HepG2 (cell line): ENCODE measurements around the gene MAP2K3. TPM values are rescaled to one million over a fixed set of nuclear protein-coding genes. Genes with fewer than 3 reads are reported as not detected.

Experiments
- ADNP ChIP-seq: sonication (generic); formaldehyde crosslinking; IDR thresholded peaks from 2 replicates; pipeline ENCODE4 v1.4.0; 2020; ENCODE audit warnings: missing genetic modification reagents
- BHLHE40 ChIP-seq: IDR thresholded peaks from 2 replicates; pipeline ENCODE4 v1.6.1; 2011; ENCODE audit warnings: low read length, improper control_type of control experiment
- GATAD1 ChIP-seq: IDR thresholded peaks from 2 replicates; pipeline ENCODE4 v1.6.1; 2016; ENCODE audit warnings: missing genetic modification reagents, missing compliant biosample characterization
- HMGA1 ChIP-seq: sonication (generic); formaldehyde crosslinking; conservative IDR thresholded peaks from 2 replicates; pipeline ENCODE4 v1.4.0; 2020; ENCODE audit warnings: missing genetic modification reagents
- HNRNPLL ChIP-seq: fragments of 200-400 bp; formaldehyde crosslinking; IDR thresholded peaks from 2 replicates; pipeline ENCODE4 v1.6.1; 2017; ENCODE audit warnings: mild to moderate bottlenecking, low read depth, low read length; ENCODE audit not compliant: poor library complexity, severe bottlenecking
- KAT7 ChIP-seq: IDR thresholded peaks from 2 replicates; pipeline ENCODE4 v1.6.1; 2018; ENCODE audit warnings: borderline replicate concordance, missing compliant biosample characterization
- NONO ChIP-seq, 2 experiments: fragments of 450-650 bp in 1 of 2; sonication (generic) in 1 of 2; formaldehyde crosslinking in 1 of 2; IDR thresholded peaks in 1 of 2; conservative IDR thresholded peaks in 1 of 2; 2 replicates each; pipeline versions ENCODE4 v1.6.1 to v1.8.0; 2017 to 2022; ENCODE audit warnings: mild to moderate bottlenecking in 1 of 2, missing genetic modification reagents in 1 of 2, moderate library complexity in 1 of 2
- SOX5 ChIP-seq: IDR thresholded peaks from 2 replicates; pipeline ENCODE4 v1.6.1; 2016; ENCODE audit warnings: borderline replicate concordance
- ZNF24 ChIP-seq: fragments of 450-650 bp; IDR thresholded peaks from 2 replicates; pipeline ENCODE4 v1.6.1; 2017; ENCODE audit warnings: antibody characterized with exemption, mild to moderate bottlenecking
- ZNF256 ChIP-seq: sonication (generic); formaldehyde crosslinking; conservative IDR thresholded peaks from 2 replicates; pipeline ENCODE4 v1.4.0; 2020; ENCODE audit warnings: missing genetic modification reagents
- ZNF44 ChIP-seq: sonication (generic); formaldehyde crosslinking; IDR thresholded peaks from 2 replicates; pipeline ENCODE4 v1.5.1; 2020; ENCODE audit warnings: mild to moderate bottlenecking, missing genetic modification reagents
- ZNF766 ChIP-seq: sonication (generic); formaldehyde crosslinking; IDR thresholded peaks from 2 replicates; pipeline ENCODE4 v1.5.0; 2020; ENCODE audit warnings: missing genetic modification reagents, borderline replicate concordance
- ZNF777 ChIP-seq: sonication (generic); formaldehyde crosslinking; IDR thresholded peaks from 2 replicates; pipeline ENCODE4 v1.4.0; 2020; ENCODE audit warnings: missing genetic modification reagents
- ZSCAN25 ChIP-seq: sonication (generic); formaldehyde crosslinking; IDR thresholded peaks from 2 replicates; pipeline ENCODE4 v1.8.0; 2022; ENCODE audit warnings: mild to moderate bottlenecking, missing genetic modification reagents
- ZSCAN31 ChIP-seq: sonication (generic); formaldehyde crosslinking; IDR thresholded peaks from 2 replicates; pipeline ENCODE4 v1.5.0; 2020; ENCODE audit warnings: low read depth, mild to moderate bottlenecking, missing genetic modification reagents
- polyA plus RNA-seq, 8 experiments: library from polyadenylated mRNA; depleted of rRNA in 3 of 8; stranded (reverse) in 7 of 8; unstranded in 1 of 8; fragments of >200 nt; fragmentation: Illumina TruSeq in 4 of 8; extraction: Trizol in 4 of 8; gene quantifications; 2 replicates each; pipeline versions ENCODE4 v1.2.1 to v1.2.3, GENCODE V29; 2011 to 2016; ENCODE audit warnings: low read depth in 4 of 8, missing spikeins in 1 of 8, mixed read lengths in 1 of 8; ENCODE audit not compliant: insufficient read depth in 1 of 8
- total RNA-seq, 5 experiments: library from RNA; depleted of rRNA; stranded (reverse); fragments of >200 nt; fragmentation: Illumina TruSeq; extraction: Trizol; gene quantifications; 2 replicates each; pipeline ENCODE4 v1.2.3, GENCODE V29; 2016; ENCODE audit warnings: low read depth in 1 of 5
- TF ChIP-seq, protein P1 (sequence below): sonication (generic); formaldehyde crosslinking; IDR thresholded peaks from 2 replicates; pipeline ENCODE4 v1.4.0; 2020; ENCODE audit warnings: mild to moderate bottlenecking, low read depth, missing genetic modification reagents
- TF ChIP-seq, protein P2 (sequence below): sonication (generic); formaldehyde crosslinking; IDR thresholded peaks from 2 replicates; pipeline ENCODE4 v1.8.1; 2023; ENCODE audit warnings: missing genetic modification reagents, inconsistent platforms, borderline replicate concordance
- TF ChIP-seq, protein P3 (sequence below): sonication (generic); formaldehyde crosslinking; IDR thresholded peaks from 2 replicates; pipeline ENCODE4 v1.4.0; 2020; ENCODE audit warnings: missing genetic modification reagents
- TF ChIP-seq, protein P4 (sequence below): sonication (generic); formaldehyde crosslinking; IDR thresholded peaks from 2 replicates; pipeline ENCODE4 v1.5.1; 2020; ENCODE audit warnings: missing genetic modification reagents, mild to moderate bottlenecking, borderline replicate concordance
- TF ChIP-seq, protein P5 (sequence below): sonication (generic); formaldehyde crosslinking; IDR thresholded peaks from 2 replicates; pipeline ENCODE4 v1.4.0; 2020; ENCODE audit warnings: missing genetic modification reagents

The MAP2K3 gene
- total and polyA plus RNA-seq, 2 of the 13 experiments (the other 11 are each of a cell fraction or from before 2014, with no cell fraction given), result 20.5 to 27.4 TPM

DNA sequence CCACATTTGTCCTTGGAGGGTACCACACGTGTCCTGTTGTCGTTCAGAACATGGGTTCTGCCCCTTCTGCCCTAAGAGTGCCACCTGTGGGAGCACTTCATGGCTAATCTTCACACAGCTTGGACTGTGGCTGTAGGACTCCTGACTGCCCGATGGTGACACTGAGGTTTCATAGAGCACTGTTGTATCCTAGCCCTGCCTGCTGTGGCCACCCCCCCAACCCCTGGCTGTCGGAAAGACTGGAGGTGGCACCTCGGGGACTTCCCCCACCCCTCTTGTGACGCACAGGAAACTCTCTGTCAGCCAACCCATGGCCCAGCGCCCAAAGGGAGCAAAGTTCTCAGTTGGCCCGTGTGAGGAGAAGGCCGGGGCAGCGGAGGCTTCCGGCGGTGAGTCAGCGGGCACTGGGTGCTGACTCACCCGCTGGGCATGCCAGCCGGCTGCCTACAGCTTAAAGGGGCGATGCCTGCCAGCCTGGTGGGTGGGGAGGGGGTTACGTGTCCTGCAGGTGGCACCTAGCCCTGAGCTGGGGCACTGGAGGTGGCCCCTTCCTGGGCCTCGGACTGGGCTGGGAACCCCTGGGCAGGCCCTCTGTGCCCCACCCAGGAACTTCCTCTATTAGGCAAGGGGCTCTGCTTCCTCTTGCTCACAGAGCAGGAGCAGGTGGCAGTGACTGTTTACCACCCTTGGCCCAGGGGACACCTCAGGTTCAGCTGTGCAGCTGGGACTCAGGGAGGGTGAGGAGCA lies 3.4 kb downstream of the MAP2K3 start (continued):
- TF ChIP-seq, protein P1, sequence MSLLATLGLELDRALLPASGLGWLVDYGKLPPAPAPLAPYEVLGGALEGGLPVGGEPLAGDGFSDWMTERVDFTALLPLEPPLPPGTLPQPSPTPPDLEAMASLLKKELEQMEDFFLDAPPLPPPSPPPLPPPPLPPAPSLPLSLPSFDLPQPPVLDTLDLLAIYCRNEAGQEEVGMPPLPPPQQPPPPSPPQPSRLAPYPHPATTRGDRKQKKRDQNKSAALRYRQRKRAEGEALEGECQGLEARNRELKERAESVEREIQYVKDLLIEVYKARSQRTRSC (CRISPR knock-in tag), result no peak
- TF ChIP-seq ADNP, result no peak
- TF ChIP-seq, protein P2, sequence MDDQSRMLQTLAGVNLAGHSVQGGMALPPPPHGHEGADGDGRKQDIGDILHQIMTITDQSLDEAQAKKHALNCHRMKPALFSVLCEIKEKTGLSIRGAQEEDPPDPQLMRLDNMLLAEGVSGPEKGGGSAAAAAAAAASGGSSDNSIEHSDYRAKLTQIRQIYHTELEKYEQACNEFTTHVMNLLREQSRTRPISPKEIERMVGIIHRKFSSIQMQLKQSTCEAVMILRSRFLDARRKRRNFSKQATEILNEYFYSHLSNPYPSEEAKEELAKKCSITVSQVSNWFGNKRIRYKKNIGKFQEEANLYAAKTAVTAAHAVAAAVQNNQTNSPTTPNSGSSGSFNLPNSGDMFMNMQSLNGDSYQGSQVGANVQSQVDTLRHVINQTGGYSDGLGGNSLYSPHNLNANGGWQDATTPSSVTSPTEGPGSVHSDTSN (CRISPR knock-in tag), result no peak
- TF ChIP-seq KAT7, result no peak
- TF ChIP-seq ZNF256 (CRISPR knock-in tag), result no peak
- TF ChIP-seq SOX5 (CRISPR knock-in tag), result peak; percentile 40; the same call in 1 of the 2 replicates
- TF ChIP-seq ZNF766 (CRISPR knock-in tag), result peak; percentile 76; the same call in 1 of the 2 replicates
- TF ChIP-seq, protein P3, sequence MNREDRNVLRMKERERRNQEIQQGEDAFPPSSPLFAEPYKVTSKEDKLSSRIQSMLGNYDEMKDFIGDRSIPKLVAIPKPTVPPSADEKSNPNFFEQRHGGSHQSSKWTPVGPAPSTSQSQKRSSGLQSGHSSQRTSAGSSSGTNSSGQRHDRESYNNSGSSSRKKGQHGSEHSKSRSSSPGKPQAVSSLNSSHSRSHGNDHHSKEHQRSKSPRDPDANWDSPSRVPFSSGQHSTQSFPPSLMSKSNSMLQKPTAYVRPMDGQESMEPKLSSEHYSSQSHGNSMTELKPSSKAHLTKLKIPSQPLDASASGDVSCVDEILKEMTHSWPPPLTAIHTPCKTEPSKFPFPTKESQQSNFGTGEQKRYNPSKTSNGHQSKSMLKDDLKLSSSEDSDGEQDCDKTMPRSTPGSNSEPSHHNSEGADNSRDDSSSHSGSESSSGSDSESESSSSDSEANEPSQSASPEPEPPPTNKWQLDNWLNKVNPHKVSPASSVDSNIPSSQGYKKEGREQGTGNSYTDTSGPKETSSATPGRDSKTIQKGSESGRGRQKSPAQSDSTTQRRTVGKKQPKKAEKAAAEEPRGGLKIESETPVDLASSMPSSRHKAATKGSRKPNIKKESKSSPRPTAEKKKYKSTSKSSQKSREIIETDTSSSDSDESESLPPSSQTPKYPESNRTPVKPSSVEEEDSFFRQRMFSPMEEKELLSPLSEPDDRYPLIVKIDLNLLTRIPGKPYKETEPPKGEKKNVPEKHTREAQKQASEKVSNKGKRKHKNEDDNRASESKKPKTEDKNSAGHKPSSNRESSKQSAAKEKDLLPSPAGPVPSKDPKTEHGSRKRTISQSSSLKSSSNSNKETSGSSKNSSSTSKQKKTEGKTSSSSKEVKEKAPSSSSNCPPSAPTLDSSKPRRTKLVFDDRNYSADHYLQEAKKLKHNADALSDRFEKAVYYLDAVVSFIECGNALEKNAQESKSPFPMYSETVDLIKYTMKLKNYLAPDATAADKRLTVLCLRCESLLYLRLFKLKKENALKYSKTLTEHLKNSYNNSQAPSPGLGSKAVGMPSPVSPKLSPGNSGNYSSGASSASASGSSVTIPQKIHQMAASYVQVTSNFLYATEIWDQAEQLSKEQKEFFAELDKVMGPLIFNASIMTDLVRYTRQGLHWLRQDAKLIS (CRISPR knock-in tag), result no peak
- TF ChIP-seq HMGA1 (CRISPR knock-in tag), result no peak
- TF ChIP-seq ZNF24, result no peak
- no peak for TF ChIP-seq NONO (IDR thresholded peaks at IDR 0.05)
- TF ChIP-seq NONO (CRISPR knock-in tag; conservative IDR thresholded peaks at IDR 0.05), result no peak
- peak; percentile 66 for TF ChIP-seq BHLHE40
- peak; percentile 57 for TF ChIP-seq GATAD1 (CRISPR knock-in tag)
- TF ChIP-seq ZNF44 (CRISPR knock-in tag), result no peak
- TF ChIP-seq ZSCAN31 (CRISPR knock-in tag), result peak; percentile 60; the same call in 1 of the 2 replicates
- TF ChIP-seq, protein P4, sequence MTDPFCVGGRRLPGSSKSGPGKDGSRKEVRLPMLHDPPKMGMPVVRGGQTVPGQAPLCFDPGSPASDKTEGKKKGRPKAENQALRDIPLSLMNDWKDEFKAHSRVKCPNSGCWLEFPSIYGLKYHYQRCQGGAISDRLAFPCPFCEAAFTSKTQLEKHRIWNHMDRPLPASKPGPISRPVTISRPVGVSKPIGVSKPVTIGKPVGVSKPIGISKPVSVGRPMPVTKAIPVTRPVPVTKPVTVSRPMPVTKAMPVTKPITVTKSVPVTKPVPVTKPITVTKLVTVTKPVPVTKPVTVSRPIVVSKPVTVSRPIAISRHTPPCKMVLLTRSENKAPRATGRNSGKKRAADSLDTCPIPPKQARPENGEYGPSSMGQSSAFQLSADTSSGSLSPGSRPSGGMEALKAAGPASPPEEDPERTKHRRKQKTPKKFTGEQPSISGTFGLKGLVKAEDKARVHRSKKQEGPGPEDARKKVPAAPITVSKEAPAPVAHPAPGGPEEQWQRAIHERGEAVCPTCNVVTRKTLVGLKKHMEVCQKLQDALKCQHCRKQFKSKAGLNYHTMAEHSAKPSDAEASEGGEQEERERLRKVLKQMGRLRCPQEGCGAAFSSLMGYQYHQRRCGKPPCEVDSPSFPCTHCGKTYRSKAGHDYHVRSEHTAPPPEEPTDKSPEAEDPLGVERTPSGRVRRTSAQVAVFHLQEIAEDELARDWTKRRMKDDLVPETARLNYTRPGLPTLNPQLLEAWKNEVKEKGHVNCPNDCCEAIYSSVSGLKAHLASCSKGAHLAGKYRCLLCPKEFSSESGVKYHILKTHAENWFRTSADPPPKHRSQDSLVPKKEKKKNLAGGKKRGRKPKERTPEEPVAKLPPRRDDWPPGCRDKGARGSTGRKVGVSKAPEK, result no peak
- TF ChIP-seq, protein P5, sequence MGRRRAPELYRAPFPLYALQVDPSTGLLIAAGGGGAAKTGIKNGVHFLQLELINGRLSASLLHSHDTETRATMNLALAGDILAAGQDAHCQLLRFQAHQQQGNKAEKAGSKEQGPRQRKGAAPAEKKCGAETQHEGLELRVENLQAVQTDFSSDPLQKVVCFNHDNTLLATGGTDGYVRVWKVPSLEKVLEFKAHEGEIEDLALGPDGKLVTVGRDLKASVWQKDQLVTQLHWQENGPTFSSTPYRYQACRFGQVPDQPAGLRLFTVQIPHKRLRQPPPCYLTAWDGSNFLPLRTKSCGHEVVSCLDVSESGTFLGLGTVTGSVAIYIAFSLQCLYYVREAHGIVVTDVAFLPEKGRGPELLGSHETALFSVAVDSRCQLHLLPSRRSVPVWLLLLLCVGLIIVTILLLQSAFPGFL (CRISPR knock-in tag), result no peak
- TF ChIP-seq HNRNPLL, result peak; percentile 55
- 0 out of 2 replicates have a peak, but pooled peaks have one; percentile 33 for TF ChIP-seq ZNF777
- no peak for TF ChIP-seq ZSCAN25 (CRISPR knock-in tag)
